Measurements from ENCODE around the gene SLC7A6. TPM values are rescaled to one million over a fixed set of nuclear protein-coding genes. Genes with fewer than 3 reads are reported as not detected.

SLC7A6 gene
- total and polyA plus RNA-seq, 2 of the 8 experiments (the other 6 are each of a cell fraction or from before 2014, with no cell fraction given): 28.0 to 37.8 TPM

GRCh38 chr16:68349838-68350410 is 85.6 kb downstream of the SLC7A6 start (continued):
- no peak for TF ChIP-seq CHD7 (IDR thresholded peaks at IDR 0.05; ENCODE audit: insufficient replicate concordance, low read length)
